Measurements from ENCODE around the gene TFAP2B. TPM values are rescaled to one million over a fixed set of nuclear protein-coding genes. Genes with fewer than 3 reads are reported as not detected.

The TFAP2B gene
- total RNA-seq, 6 experiments from 2014 or later = not detected

GRCh38 chr6:50815436-50816114, 3.1 kb upstream of the TFAP2B start:
- WGBS (ENCODE audit: insufficient coverage, low coverage, low lambda C conversion rate, missing lambda C conversion rate) = 4% methylated on average over 16 of the region's 16 CpGs
- Histone ChIP-seq H3K4me3 (peak overlapping the region; percentile 32 to 61 (median 48)), H3K9me3 (no peaks in the 10 kb centered on the region), H3K27me3 (peaks cover 9 to 37% of the 10 kb centered on the region in 2 donors), H3K4me1 (peaks cover 0 to 8% (median 3%) of the 10 kb centered on the region in 4 donors), H3K27ac (no peak overlapping the region), H3K36me3 (no peaks in the 10 kb centered on the region)
- peak; percentile 49 to 75 (median 64) for ATAC-seq
- no peak for DNase-seq
- TF ChIP-seq, protein P1, sequence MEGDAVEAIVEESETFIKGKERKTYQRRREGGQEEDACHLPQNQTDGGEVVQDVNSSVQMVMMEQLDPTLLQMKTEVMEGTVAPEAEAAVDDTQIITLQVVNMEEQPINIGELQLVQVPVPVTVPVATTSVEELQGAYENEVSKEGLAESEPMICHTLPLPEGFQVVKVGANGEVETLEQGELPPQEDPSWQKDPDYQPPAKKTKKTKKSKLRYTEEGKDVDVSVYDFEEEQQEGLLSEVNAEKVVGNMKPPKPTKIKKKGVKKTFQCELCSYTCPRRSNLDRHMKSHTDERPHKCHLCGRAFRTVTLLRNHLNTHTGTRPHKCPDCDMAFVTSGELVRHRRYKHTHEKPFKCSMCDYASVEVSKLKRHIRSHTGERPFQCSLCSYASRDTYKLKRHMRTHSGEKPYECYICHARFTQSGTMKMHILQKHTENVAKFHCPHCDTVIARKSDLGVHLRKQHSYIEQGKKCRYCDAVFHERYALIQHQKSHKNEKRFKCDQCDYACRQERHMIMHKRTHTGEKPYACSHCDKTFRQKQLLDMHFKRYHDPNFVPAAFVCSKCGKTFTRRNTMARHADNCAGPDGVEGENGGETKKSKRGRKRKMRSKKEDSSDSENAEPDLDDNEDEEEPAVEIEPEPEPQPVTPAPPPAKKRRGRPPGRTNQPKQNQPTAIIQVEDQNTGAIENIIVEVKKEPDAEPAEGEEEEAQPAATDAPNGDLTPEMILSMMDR (IDR thresholded peaks at IDR 0.05) = peak; percentile 16 to 39 (median 32)
- no peak for TF ChIP-seq POLR2A (IDR thresholded peaks at IDR 0.05)
- intact Hi-C loops (cut with DNase I) = loop anchor here in 1 of 2 donors (10.0 kb wide), 2 partner anchors 539 to 729 kb away; no protein-coding TSS in a partner anchor

DNA sequence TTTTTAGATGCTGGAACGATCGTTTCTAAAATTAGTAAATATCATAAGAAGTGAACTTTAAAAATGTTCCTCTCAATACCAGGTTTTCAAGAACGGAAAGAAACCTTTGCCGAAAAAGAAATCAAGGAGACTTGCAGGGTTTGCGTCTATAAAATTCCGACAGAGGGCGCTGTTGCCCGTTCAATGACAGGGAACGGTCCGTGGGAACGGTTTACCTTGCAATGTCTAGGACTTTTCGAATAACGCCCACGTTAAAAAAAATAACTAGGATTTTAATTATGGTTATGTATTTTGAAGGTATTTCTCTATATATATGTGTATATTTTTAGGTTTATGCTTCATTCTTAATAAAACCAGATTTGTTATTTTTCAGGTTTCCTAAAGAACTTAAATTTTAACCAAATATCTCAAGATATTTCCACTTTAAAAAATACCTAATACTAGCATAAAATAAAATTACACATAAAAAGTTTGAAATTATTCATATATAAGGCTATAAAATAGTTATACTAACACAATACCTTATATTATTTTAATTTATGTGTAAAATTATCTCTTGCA, 2.5 kb upstream of the TFAP2B start:
- Histone ChIP-seq H3K27me3 (peaks cover 9 to 44% of the 10 kb centered on the region in 2 donors), H3K36me3 (no peaks in the 10 kb centered on the region), H3K4me1 (peaks cover 0 to 8% (median 3%) of the 10 kb centered on the region in 4 donors), H3K9me3 (no peaks in the 10 kb centered on the region), H3K27ac (no peak overlapping the region), H3K4me3 (peak overlapping the region; percentile 32 to 61 (median 48))
- no peak for TF ChIP-seq POLR2A (IDR thresholded peaks at IDR 0.05)
- TF ChIP-seq, protein P1 (IDR thresholded peaks at IDR 0.05) = peak; percentile 79 to 86 (median 82)
- WGBS (ENCODE audit: insufficient coverage, low coverage, low lambda C conversion rate, missing lambda C conversion rate) = 0% methylated on average over 14 of the region's 14 CpGs
- DNase-seq (peak; percentile 70 to 81 (median 72)), ATAC-seq (peak; percentile 88 to 94 (median 91))
- intact Hi-C loops (cut with DNase I) = loop anchor here in 1 of 2 donors (10.0 kb wide), 2 partner anchors 539 to 729 kb away; no protein-coding TSS in a partner anchor

- Histone ChIP-seq H3K4me1 (peaks cover 0 to 8% (median 3%) of the 10 kb centered on the region in 4 donors), H3K27me3 (peaks cover 9 to 53% of the 10 kb centered on the region in 2 donors), H3K9me3 (no peaks in the 10 kb centered on the region), H3K36me3 (no peaks in the 10 kb centered on the region), H3K27ac (no peak overlapping the region), H3K4me3 (no peak overlapping the region)
- ATAC-seq (no peak), DNase-seq (no peak)
- intact Hi-C loops (cut with DNase I) = loop anchor here in 1 of 2 donors (10.0 kb wide), 2 partner anchors 538 to 728 kb away; no protein-coding TSS in a partner anchor
- no peak for TF ChIP-seq POLR2A (IDR thresholded peaks at IDR 0.05)
- TF ChIP-seq, protein P1 (IDR thresholded peaks at IDR 0.05) = no peak
- WGBS (ENCODE audit: insufficient coverage, low coverage, low lambda C conversion rate, missing lambda C conversion rate) = 10% methylated on average over 15 of the region's 15 CpGs
These were observed 1.6 kb upstream of the TFAP2B start for GRCh38 chr6:50816947-50817645.

DNA sequence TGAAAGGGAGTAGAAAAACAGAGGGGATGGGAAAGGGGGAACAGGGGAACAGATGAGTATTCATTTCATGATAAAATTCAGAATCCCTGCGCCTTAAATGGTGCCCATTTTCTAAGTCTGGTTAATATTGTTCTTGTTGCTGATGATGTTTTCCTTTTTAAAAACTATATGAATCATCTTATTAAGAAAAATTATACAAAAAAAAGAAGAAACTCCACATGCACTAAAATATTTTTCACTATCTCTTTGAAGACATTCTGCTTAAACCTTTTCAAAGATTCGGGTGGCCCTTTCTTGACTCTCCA, 1.1 kb upstream of the TFAP2B start:
- intact Hi-C loops (cut with DNase I) = loop anchor here in 1 of 2 donors (10.0 kb wide), 2 partner anchors 537 to 727 kb away; no protein-coding TSS in a partner anchor
- TF ChIP-seq POLR2A (IDR thresholded peaks at IDR 0.05) = no peak
- TF ChIP-seq, protein P1 (IDR thresholded peaks at IDR 0.05) = no peak
- no peak for DNase-seq
- H3K4me1 ChIP-seq = peaks cover 0 to 8% (median 3%) of the 10 kb centered on the region in 4 donors
- H3K36me3 ChIP-seq = no peaks in the 10 kb centered on the region
- no peaks in the 10 kb centered on the region for H3K9me3 ChIP-seq
- H3K27me3 ChIP-seq = peaks cover 9 to 57% of the 10 kb centered on the region in 2 donors
- no peak for ATAC-seq
- 16% methylated on average over 2 of the region's 2 CpGs for WGBS (ENCODE audit: insufficient coverage, low coverage, low lambda C conversion rate, missing lambda C conversion rate)
- no peak overlapping the region for H3K4me3 ChIP-seq
- no peak overlapping the region for H3K27ac ChIP-seq

Data from right lobe of liver (tissue), 6 donors.